NT2/D1 (cell line): ENCODE data around the gene ABCA4.

ENCODE experiments used
- SUZ12 ChIP-seq: IDR thresholded peaks from 2 replicates; pipeline ENCODE4 v1.6.1; 2011; ENCODE audit not compliant: insufficient read length, insufficient read depth; ENCODE audit errors: extremely low read depth
- YY1 ChIP-seq: IDR thresholded peaks from 2 replicates; pipeline ENCODE4 v1.6.1; 2011; ENCODE audit not compliant: insufficient read length, insufficient read depth
- ZNF274 ChIP-seq: IDR thresholded peaks from 2 replicates; pipeline ENCODE4 v1.6.1; 2011; ENCODE audit warnings: mild to moderate bottlenecking, low read depth, low read length

DNA sequence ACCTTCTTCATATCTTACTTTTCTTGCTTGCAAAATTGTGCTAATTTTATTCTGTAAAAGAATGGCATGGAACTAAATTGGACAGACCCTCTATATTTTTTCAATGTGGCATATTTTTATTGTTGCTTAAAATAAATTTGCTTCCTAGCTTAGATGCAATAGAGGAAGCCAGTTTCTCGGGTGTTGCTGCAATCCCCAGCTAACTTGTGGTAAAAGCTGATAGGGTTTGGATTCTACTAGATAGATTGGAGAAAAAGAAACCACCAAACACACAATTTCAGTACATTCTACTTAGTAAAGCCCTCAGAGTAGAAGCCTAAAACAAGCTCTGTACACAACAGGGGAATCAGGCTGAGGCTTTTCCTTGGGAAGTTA lies 162.2 kb downstream of the ABCA4 start:
- no peak for TF ChIP-seq YY1
- TF ChIP-seq SUZ12: no peak
- TF ChIP-seq ZNF274: no peak
